ENCODE results near the gene PADI2. TPM values are rescaled to one million over a fixed set of nuclear protein-coding genes. Genes with fewer than 3 reads are reported as not detected.

The PADI2 gene
- total RNA-seq, 1 experiment from 2014 or later, result 3.0 TPM

- H2AFZ ChIP-seq (ENCODE audit: low read length), result no peak overlapping the region
- no peak overlapping the region for H3K14ac ChIP-seq (ENCODE audit: insufficient read depth, low read length)
- no peak for TF ChIP-seq CTCF (conservative IDR thresholded peaks at IDR 0.05)
- Mint-ChIP-seq H3K9me3 (no peaks in the 10 kb centered on the region; a peak in 1 of 5 replicates), H3K27ac (no peak overlapping the region), H3K4me3 (no peak overlapping the region), H3K27me3 (ENCODE audit: low read depth) (peaks cover 4% of the 10 kb centered on the region), H3K36me3 (ENCODE audit: insufficient read depth in 1 of 3, low read depth in 3 of 3) (no peaks in the 10 kb centered on the region), H3K4me1 (no peaks in the 10 kb centered on the region; a peak in 2 of 4 replicates)
- no peaks in the 10 kb centered on the region for H3K79me2 ChIP-seq (ENCODE audit: insufficient read depth, low read length)
- H3K4me2 ChIP-seq (ENCODE audit: insufficient read depth, insufficient read length, low read length), result no peak overlapping the region
- no peak overlapping the region for H4K91ac ChIP-seq (ENCODE audit: insufficient read length, low read depth, low read length)
- no peaks in the 10 kb centered on the region for H3K23me2 ChIP-seq (ENCODE audit: insufficient read length, low read depth, low read length, poor library complexity, severe bottlenecking)
- H3K56ac ChIP-seq (ENCODE audit: insufficient read length, low read depth, low read length), result no peak overlapping the region
- no peak overlapping the region for H2BK20ac ChIP-seq (ENCODE audit: low read depth, low read length, poor library complexity, severe bottlenecking)
- H4K5ac ChIP-seq (ENCODE audit: insufficient read length, low read depth, low read length), result no peak overlapping the region
- H3K4me1 ChIP-seq (ENCODE audit: insufficient read depth, low read length), result no peaks in the 10 kb centered on the region
- no peak overlapping the region for H3K9ac ChIP-seq (ENCODE audit: extremely low read depth, insufficient read length, low read length)
- H3K23ac ChIP-seq (ENCODE audit: insufficient read length, low read depth, low read length), result no peak overlapping the region
- H3K9me3 ChIP-seq (ENCODE audit: control insufficient read depth, low read depth, low read length), result no peaks in the 10 kb centered on the region
- no peak overlapping the region for H3K4ac ChIP-seq (ENCODE audit: low read depth, low read length)
- H4K20me1 ChIP-seq (ENCODE audit: control insufficient read depth, insufficient read depth, insufficient read length), result no peaks in the 10 kb centered on the region
- H3K27ac ChIP-seq (ENCODE audit: insufficient read length, low read depth, low read length), result no peak overlapping the region
- H3K79me1 ChIP-seq (ENCODE audit: insufficient read depth, low read depth, low read length, poor library complexity, severe bottlenecking), result no peaks in the 10 kb centered on the region
- H2BK15ac ChIP-seq (ENCODE audit: low read depth, low read length), result no peak overlapping the region
- no peak overlapping the region for H3K18ac ChIP-seq (ENCODE audit: insufficient read length, low read depth, low read length)
- H2BK120ac ChIP-seq (ENCODE audit: low read depth, low read length, poor library complexity, severe bottlenecking), result no peak overlapping the region
- no peak overlapping the region for H2BK12ac ChIP-seq (ENCODE audit: insufficient read length, low read depth, low read length)
- H4K8ac ChIP-seq (replicated peaks; ENCODE audit: insufficient read length, low read depth, low read length), result no peak overlapping the region
- no CpG with 5 or more reads among the region's 6 CpGs for WGBS (ENCODE audit: extremely low coverage, insufficient read length, low lambda C conversion rate)
- H2AK5ac ChIP-seq (ENCODE audit: insufficient read length, low read length), result no peak overlapping the region
- H2BK5ac ChIP-seq (ENCODE audit: insufficient read length, low read length), result no peak overlapping the region
- no peaks in the 10 kb centered on the region for H3K27me3 ChIP-seq (ENCODE audit: insufficient read depth, low read length)
- no peak overlapping the region for H3T11ph ChIP-seq (ENCODE audit: low read length)
- DNase-seq, result no peak
Measured at GRCh38 chr1:17086751-17087150, 32.5 kb downstream of the PADI2 start.
